GM18511 (cell line): ENCODE results near the gene ABCD4.

Source experiments
- ATAC-seq: cut with Tn5 transposase; IDR thresholded peaks from one replicate; pipeline ENCODE4 v1.9.1; 2021; ENCODE audit warnings: mild to moderate bottlenecking, moderate library complexity; ENCODE audit not compliant: unreplicated experiment

The ABCD4 gene

DNA sequence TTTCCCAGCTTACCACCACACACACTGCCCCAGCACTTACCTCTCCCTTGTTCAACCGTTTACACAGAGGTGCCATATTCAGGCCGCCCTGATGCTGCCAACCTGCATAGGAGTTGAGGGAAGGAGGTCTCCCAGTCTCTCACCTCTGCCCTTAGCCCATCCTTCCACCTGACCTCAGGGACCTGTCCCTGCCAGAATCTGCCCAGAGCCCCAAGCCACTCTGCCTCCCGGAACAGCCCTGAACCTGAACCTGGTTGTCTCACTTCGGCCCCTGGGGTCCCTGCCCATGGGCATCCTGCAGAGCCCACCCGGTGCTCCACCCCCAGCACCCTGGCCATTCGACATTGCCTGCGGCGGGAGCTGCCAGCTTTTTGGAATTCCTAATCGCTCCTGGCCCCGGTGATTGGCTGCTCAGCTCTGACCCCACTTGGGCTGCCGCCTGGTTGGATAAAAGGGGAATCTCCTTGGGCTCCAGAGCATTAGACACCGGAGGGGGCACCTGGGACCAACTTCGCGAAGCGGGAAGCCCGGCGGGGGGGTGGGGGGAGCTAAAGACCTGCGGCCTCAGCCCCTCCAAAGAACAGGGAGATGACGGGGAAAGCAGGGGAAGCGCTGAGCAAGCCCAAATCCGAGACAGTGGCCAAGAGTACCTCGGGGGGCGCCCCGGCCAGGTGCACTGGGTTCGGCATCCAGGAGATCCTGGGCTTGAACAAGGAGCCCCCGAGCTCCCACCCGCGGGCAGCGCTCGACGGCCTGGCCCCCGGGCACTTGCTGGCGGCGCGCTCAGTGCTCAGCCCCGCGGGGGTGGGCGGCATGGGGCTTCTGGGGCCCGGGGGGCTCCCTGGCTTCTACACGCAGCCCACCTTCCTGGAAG, 63.5 kb downstream of the ABCD4 start, which contains the start of gene VSX2:
TSS of gene VSX2 (plus strand) at position 476 of the 874 bp plus-strand sequence. CDS start at position 589, 113 bp downstream.
- no peak for ATAC-seq

- no peak for ATAC-seq
These were observed 65.3 kb downstream of the ABCD4 start for GRCh38 chr14:74237441-74237840.
